ENCODE results near the gene CTTNBP2NL. TPM values are rescaled to one million over a fixed set of nuclear protein-coding genes. Genes with fewer than 3 reads are reported as not detected.

CTTNBP2NL gene, protein sequence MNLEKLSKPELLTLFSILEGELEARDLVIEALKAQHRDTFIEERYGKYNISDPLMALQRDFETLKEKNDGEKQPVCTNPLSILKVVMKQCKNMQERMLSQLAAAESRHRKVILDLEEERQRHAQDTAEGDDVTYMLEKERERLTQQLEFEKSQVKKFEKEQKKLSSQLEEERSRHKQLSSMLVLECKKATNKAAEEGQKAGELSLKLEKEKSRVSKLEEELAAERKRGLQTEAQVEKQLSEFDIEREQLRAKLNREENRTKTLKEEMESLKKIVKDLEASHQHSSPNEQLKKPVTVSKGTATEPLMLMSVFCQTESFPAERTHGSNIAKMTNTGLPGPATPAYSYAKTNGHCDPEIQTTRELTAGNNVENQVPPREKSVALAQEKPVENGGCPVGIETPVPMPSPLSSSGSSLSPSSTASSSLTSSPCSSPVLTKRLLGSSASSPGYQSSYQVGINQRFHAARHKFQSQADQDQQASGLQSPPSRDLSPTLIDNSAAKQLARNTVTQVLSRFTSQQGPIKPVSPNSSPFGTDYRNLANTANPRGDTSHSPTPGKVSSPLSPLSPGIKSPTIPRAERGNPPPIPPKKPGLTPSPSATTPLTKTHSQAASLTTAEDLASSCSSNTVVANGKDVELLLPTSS
- 1 to 10 TPM; 2.6 to 4.4 TPM for total RNA-seq
- 1 to 10 TPM; 1.7 to 3.4 TPM for polyA plus RNA-seq

DNA sequence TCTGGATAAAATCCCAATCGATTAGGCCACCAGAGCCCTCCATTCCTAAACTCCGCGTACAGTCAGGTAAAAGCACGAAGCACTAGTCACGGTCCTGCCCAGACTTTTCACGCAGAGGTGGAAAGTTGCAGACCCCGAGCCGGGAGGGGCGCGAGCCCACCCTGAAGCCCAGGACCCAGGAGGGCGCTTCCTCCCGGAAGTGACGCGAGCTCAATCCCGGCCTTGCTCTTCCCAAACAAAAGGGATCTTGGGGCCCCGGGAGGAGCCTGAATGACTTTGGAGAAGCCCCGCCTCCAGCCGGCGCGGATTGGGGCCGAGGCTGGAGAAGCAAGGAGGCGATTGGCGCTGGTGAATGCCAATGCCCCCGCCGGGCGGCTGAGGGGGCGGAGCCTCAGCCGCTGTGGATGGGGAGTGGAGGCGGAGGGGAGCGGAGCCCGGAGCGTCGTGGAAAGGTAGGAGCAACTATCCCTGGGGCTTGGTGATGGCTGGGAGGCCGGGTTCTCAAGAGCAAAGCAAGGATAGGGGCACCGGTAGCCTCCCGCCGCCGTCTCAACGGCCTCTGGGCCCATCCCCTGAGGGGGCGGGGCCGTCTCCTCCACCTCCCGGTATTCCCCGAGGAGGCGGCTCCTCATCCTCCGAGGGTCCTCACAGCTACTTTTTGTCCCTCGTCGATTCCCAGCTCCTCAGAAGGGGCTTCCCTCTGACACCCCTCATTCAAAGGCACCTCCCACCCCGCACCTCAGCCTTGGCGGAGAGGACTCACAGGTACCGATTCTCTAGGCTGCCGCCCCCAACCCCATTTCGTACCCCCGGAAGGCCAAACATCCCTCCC lies at the start of gene CTTNBP2NL:
TSS of gene CTTNBP2NL (plus strand) at position 394 of the 832 bp plus-strand sequence. CDS start 19,952 bp downstream, outside the sequence.
- Histone ChIP-seq H3K27me3 (ENCODE audit: control insufficient read depth in 4 of 4, insufficient read depth in 4 of 4, low read length in 3 of 4) (no peaks in the 10 kb centered on the region), H3K4me3 (ENCODE audit: low read depth in 1 of 3, low read length in 3 of 3) (peak within 1 kb of the TSS; percentile 83 to 99 (median 89)), H3K9ac (ENCODE audit: low read depth in 1 of 2, low read length in 2 of 2) (peak within 1 kb of the TSS; percentile 79 to 94), H3K36me3 (ENCODE audit: control insufficient read depth in 4 of 4, insufficient read depth in 3 of 4, low read depth in 1 of 4, low read length in 3 of 4) (no peaks in the 10 kb centered on the region), H3K4me1 (ENCODE audit: control insufficient read depth in 4 of 4, insufficient read depth in 4 of 4, low read length in 3 of 4) (peaks cover 0 to 20% (median 12%) of the 10 kb centered on the region in 4 donors), H3K9me3 (ENCODE audit: control insufficient read depth in 4 of 4, low read length in 3 of 4) (no peaks in the 10 kb centered on the region), H3K27ac (ENCODE audit: low read depth in 1 of 2, low read length in 2 of 2) (peak within 1 kb of the TSS; percentile 72 to 83)
- TF ChIP-seq, protein P1, sequence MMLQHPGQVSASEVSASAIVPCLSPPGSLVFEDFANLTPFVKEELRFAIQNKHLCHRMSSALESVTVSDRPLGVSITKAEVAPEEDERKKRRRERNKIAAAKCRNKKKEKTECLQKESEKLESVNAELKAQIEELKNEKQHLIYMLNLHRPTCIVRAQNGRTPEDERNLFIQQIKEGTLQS (IDR thresholded peaks at IDR 0.05) = no peak
- TF ChIP-seq HNF4A (conservative IDR thresholded peaks at IDR 0.05) = peak in 1 of 2 donors; percentile 12
- TF ChIP-seq SP1 (IDR thresholded peaks at IDR 0.05) = peak; percentile 80
- TF ChIP-seq, protein P2, sequence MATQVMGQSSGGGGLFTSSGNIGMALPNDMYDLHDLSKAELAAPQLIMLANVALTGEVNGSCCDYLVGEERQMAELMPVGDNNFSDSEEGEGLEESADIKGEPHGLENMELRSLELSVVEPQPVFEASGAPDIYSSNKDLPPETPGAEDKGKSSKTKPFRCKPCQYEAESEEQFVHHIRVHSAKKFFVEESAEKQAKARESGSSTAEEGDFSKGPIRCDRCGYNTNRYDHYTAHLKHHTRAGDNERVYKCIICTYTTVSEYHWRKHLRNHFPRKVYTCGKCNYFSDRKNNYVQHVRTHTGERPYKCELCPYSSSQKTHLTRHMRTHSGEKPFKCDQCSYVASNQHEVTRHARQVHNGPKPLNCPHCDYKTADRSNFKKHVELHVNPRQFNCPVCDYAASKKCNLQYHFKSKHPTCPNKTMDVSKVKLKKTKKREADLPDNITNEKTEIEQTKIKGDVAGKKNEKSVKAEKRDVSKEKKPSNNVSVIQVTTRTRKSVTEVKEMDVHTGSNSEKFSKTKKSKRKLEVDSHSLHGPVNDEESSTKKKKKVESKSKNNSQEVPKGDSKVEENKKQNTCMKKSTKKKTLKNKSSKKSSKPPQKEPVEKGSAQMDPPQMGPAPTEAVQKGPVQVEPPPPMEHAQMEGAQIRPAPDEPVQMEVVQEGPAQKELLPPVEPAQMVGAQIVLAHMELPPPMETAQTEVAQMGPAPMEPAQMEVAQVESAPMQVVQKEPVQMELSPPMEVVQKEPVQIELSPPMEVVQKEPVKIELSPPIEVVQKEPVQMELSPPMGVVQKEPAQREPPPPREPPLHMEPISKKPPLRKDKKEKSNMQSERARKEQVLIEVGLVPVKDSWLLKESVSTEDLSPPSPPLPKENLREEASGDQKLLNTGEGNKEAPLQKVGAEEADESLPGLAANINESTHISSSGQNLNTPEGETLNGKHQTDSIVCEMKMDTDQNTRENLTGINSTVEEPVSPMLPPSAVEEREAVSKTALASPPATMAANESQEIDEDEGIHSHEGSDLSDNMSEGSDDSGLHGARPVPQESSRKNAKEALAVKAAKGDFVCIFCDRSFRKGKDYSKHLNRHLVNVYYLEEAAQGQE (IDR thresholded peaks at IDR 0.05) = peak; percentile 37
- peak in 1 of 2 donors; percentile 27 for TF ChIP-seq RAD21 (IDR thresholded peaks at IDR 0.05)
- TF ChIP-seq TAF1 (conservative IDR thresholded peaks at IDR 0.05) = no peak
- TF ChIP-seq GABPA (IDR thresholded peaks at IDR 0.05 in 1 of 2, conservative IDR thresholded peaks at IDR 0.05 in 1 of 2) = peak; percentile 77 to 92
- peak; percentile 77 for TF ChIP-seq YY1 (IDR thresholded peaks at IDR 0.05)
- TF ChIP-seq, protein P3, sequence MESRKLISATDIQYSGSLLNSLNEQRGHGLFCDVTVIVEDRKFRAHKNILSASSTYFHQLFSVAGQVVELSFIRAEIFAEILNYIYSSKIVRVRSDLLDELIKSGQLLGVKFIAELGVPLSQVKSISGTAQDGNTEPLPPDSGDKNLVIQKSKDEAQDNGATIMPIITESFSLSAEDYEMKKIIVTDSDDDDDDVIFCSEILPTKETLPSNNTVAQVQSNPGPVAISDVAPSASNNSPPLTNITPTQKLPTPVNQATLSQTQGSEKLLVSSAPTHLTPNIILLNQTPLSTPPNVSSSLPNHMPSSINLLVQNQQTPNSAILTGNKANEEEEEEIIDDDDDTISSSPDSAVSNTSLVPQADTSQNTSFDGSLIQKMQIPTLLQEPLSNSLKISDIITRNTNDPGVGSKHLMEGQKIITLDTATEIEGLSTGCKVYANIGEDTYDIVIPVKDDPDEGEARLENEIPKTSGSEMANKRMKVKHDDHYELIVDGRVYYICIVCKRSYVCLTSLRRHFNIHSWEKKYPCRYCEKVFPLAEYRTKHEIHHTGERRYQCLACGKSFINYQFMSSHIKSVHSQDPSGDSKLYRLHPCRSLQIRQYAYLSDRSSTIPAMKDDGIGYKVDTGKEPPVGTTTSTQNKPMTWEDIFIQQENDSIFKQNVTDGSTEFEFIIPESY (IDR thresholded peaks at IDR 0.05) = peak; percentile 30
- no peak for TF ChIP-seq EGR1 (IDR thresholded peaks at IDR 0.05; ENCODE audit: low read depth in 2 of 2)
- under 1% methylated on average over 53 of the region's 53 CpGs for WGBS
- peak; percentile 87 for DNase-seq (ENCODE audit: low spot score)

DNA sequence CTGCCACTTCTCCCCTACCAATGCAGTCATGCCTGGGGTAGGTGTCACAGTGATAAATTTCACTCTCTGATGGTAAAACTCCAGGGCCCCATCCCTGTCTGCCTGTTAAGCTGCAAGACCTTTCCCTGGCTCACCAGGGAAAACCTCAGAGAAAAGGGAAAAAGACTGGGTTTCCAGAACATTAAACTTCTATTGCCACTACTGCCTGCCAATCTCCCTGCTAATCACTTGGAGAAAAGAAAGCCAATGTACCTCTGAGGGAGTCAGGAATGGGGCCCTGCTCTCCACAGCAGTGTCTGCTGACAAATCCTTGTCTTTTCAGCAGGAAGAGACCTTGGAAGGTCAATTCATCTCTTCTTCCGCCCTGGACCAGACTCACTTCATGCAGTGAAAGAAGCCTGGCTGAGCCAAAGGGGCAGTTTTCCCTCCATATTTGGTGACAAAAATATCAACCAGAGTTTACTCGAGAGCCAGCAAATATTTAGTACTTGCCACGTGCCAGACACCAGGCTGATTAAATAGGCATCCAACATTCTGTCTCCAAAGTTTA lies 49.1 kb upstream of the CTTNBP2NL start:
- no peaks in the 10 kb centered on the region for H3K36me3 ChIP-seq (ENCODE audit: control insufficient read depth in 4 of 4, insufficient read depth in 3 of 4, low read depth in 1 of 4, low read length in 3 of 4)
- no peak overlapping the region for H3K9ac ChIP-seq (ENCODE audit: low read depth in 1 of 2, low read length in 2 of 2)
- H3K4me1 ChIP-seq (ENCODE audit: control insufficient read depth in 4 of 4, insufficient read depth in 4 of 4, low read length in 3 of 4) = no peaks in the 10 kb centered on the region
- no peak overlapping the region for H3K4me3 ChIP-seq (ENCODE audit: low read depth in 1 of 3, low read length in 3 of 3)
- no peak for DNase-seq (ENCODE audit: low spot score)
- WGBS = 66% methylated on average over 3 of the region's 3 CpGs
- H3K9me3 ChIP-seq (ENCODE audit: control insufficient read depth in 4 of 4, low read length in 3 of 4) = peaks cover 0 to 5% (median 0%) of the 10 kb centered on the region in 4 donors
- H3K27ac ChIP-seq (ENCODE audit: low read depth in 1 of 2, low read length in 2 of 2) = no peak overlapping the region
- TF ChIP-seq, protein P1 (IDR thresholded peaks at IDR 0.05) = no peak
- TF ChIP-seq GABPA (IDR thresholded peaks at IDR 0.05 in 1 of 2, conservative IDR thresholded peaks at IDR 0.05 in 1 of 2) (no peak), YY1 (IDR thresholded peaks at IDR 0.05) (no peak)
- H3K27me3 ChIP-seq (ENCODE audit: control insufficient read depth in 4 of 4, insufficient read depth in 4 of 4, low read length in 3 of 4) = peaks cover 0 to 5% (median 0%) of the 10 kb centered on the region in 4 donors
